Loucy (cell line): ENCODE results near the gene ALPP.
"Not testable (repeated sequence)": the region's sequence is repeated elsewhere in the genome, so short reads cannot be mapped to it uniquely, and the experiment has no call there.

Source experiments
- H2AFZ ChIP-seq: fragments of 200-600 bp; sonication (generic); 2 replicates; pipeline ENCODE4 v1.6.0; 2016; ENCODE audit warnings: antibody characterized with exemption, mild to moderate bottlenecking, low read length, moderate library complexity
- H3F3A ChIP-seq: fragments of 200-600 bp; 2 replicates; pipeline ENCODE4 v1.6.0; 2016; ENCODE audit warnings: antibody characterized with exemption, low read depth, mild to moderate bottlenecking
- H3K27me3 ChIP-seq: fragments of 200-600 bp; sonication (generic); 2 replicates; pipeline ENCODE4 v1.6.1; 2014; ENCODE audit warnings: low read length, mild to moderate bottlenecking; ENCODE audit not compliant: insufficient read depth, poor library complexity, severe bottlenecking
- H3K36me3 ChIP-seq: fragments of 200-600 bp; sonication (generic); 2 replicates; pipeline ENCODE4 v1.6.1; 2016; ENCODE audit warnings: low read length; ENCODE audit not compliant: insufficient read depth
- H3K4me1 ChIP-seq: fragments of 200-600 bp; sonication (generic); 2 replicates; pipeline ENCODE4 v1.5.1; 2014; ENCODE audit warnings: low read length, mild to moderate bottlenecking; ENCODE audit not compliant: insufficient read depth, poor library complexity, severe bottlenecking
- H3K4me2 ChIP-seq: fragments of 200-600 bp; sonication (generic); 2 replicates; pipeline ENCODE4 v1.6.0; 2014; ENCODE audit warnings: antibody characterized with exemption, low read length, low read depth, mild to moderate bottlenecking; ENCODE audit not compliant: poor library complexity, severe bottlenecking
- H3K4me3 ChIP-seq: fragments of 200-600 bp; sonication (generic); 2 replicates; pipeline ENCODE4 v1.5.1; 2014; ENCODE audit warnings: low read length, mild to moderate bottlenecking, mixed read lengths; ENCODE audit not compliant: poor library complexity, severe bottlenecking
- H3K79me2 ChIP-seq: fragments of 200-600 bp; sonication (generic); 2 replicates; pipeline ENCODE4 v1.6.1; 2014; ENCODE audit warnings: low read length; ENCODE audit not compliant: insufficient read depth
- H3K9ac ChIP-seq: fragments of 200-600 bp; sonication (generic); 2 replicates; pipeline ENCODE4 v1.6.0; 2014; ENCODE audit warnings: mild to moderate bottlenecking, low read depth, low read length, moderate library complexity; ENCODE audit not compliant: poor library complexity, severe bottlenecking
- H3K9me2 ChIP-seq: fragments of 200-600 bp; sonication (generic); replicated peaks from 2 replicates; pipeline ENCODE4 v1.6.1; 2016; ENCODE audit warnings: low read depth, low read length, mixed read lengths
- H3K9me3 ChIP-seq: fragments of 200-600 bp; sonication (generic); 2 replicates; pipeline ENCODE4 v1.6.1; 2014; ENCODE audit warnings: mild to moderate bottlenecking, antibody characterized with exemption, low read length, low read depth; ENCODE audit not compliant: insufficient read depth
- H4K20me1 ChIP-seq: fragments of 200-600 bp; sonication (generic); 2 replicates; pipeline ENCODE4 v1.6.0; 2014; ENCODE audit warnings: antibody characterized with exemption, low read length, mild to moderate bottlenecking; ENCODE audit not compliant: insufficient read depth, poor library complexity, severe bottlenecking
- CTCF ChIP-seq: fragments of 200-600 bp; sonication (generic); conservative IDR thresholded peaks from 2 replicates; pipeline ENCODE4 v1.5.1; 2014; ENCODE audit warnings: mild to moderate bottlenecking, antibody characterized with exemption, low read length
- EZH2phosphoT487 ChIP-seq: fragments of 200-600 bp; IDR thresholded peaks from 2 replicates; pipeline ENCODE4 v1.6.1; 2018; ENCODE audit warnings: antibody characterized with exemption, mild to moderate bottlenecking, moderate library complexity, borderline replicate concordance

Gene ALPP

DNA sequence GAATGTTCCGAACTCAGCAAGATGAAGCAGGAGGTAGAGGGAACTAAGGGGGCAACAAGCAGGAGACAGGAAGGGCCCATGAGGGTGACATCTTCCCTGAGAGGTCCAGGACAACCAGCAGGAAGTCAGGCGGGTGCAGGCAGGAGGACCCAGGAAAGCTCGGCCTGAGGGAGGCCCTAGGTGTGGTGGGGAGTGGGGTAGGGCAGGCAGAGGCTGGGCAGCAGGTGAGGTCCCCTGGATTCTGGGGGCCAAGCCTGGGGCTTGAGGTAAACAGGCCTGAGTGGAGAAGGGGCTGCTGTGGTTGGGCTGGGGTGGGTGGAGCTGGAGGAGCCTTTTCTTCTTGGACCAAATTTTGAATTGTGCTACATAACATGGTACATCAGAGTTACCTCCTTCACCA, 24.0 kb downstream of the ALPP start:
- no peaks in the 10 kb centered on the region for H3K9me2 ChIP-seq
- TF ChIP-seq EZH2phosphoT487 (no peak), CTCF (no peak)
- H3K4me1 ChIP-seq, result no peaks in the 10 kb centered on the region
- no peak overlapping the region for H3K9ac ChIP-seq
- H3K4me2 ChIP-seq, result no peak overlapping the region
- H2AFZ ChIP-seq, result no peak overlapping the region
- no peaks in the 10 kb centered on the region for H3K36me3 ChIP-seq
- no peaks in the 10 kb centered on the region for H3K27me3 ChIP-seq
- no peaks in the 10 kb centered on the region for H3K9me3 ChIP-seq
- no peaks in the 10 kb centered on the region for H4K20me1 ChIP-seq
- no peaks in the 10 kb centered on the region for H3F3A ChIP-seq
- no peaks in the 10 kb centered on the region for H3K79me2 ChIP-seq
- no peak overlapping the region for H3K4me3 ChIP-seq

DNA sequence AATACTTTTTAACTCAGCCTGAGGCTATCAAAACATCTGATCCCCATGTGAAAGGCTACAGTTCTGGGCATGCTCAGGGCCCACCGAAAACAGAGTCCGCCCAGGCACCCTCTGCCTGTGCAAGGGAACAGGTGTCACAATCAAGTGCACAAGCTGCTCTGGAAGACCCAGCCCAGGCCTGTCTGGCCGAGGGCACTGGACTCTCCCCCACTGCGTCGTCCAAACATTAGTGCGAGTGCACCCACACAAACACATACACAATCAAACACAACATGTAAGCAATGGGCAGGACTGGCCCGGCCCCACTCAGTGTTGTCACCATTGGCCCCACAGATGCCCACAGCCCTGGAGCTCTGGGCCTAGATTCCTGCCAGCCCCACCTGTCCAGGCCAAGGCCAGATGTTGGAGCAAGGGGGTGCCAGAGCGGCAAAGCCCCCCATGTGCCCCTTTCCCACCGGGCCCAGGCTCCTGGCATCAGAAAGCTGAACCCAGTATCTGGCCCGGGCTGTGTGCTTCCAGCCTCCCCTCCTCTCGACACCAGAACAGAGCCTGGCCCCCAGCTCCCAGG, 27.5 kb downstream of the ALPP start:
- no peaks in the 10 kb centered on the region for H3K9me3 ChIP-seq
- no peaks in the 10 kb centered on the region for H4K20me1 ChIP-seq
- no peaks in the 10 kb centered on the region for H3K9me2 ChIP-seq
- TF ChIP-seq EZH2phosphoT487, result no peak
- no peak for TF ChIP-seq CTCF
- H3F3A ChIP-seq, result no peaks in the 10 kb centered on the region
- no peaks in the 10 kb centered on the region for H3K4me1 ChIP-seq
- H3K9ac ChIP-seq, result no peak overlapping the region
- H3K4me3 ChIP-seq, result no peak overlapping the region
- no peak overlapping the region for H3K4me2 ChIP-seq
- H3K27me3 ChIP-seq, result no peaks in the 10 kb centered on the region
- H3K36me3 ChIP-seq, result no peaks in the 10 kb centered on the region
- no peaks in the 10 kb centered on the region for H3K79me2 ChIP-seq
- H2AFZ ChIP-seq, result no peak overlapping the region

DNA sequence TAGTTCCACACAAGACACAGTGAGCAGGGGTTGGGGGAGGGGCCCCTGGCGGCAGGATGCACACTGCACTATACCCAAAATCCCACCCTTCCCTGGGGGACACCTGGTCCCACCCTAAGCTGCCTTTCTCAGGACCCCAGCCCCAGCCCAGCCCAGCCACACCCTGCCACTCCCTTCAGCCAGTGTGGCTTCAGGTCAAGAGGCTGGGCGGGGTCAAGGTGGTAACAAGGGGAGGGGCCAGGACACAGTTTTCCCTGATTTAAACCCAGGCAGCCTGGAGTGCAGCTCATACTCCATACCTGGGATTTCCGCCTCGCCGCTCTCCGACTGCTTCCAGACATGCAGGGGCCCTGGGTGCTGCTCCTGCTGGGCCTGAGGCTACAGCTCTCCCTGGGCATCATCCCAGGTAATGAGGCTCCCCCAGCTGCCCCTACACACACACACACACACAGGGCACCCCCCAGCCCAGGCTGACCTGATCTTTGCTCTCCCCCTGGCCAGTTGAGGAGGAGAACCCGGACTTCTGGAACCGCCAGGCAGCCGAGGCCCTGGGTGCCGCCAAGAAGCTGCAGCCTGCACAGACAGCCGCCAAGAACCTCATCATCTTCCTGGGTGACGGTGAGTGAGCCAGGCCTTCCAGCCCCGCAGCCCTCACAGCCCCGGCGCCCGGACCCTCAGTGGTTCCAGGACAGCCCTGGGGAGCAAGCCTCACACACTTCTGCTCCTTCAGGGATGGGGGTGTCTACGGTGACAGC, 28.2 kb downstream of the ALPP start, which contains the start of gene ALPG:
TSS of gene ALPG (plus strand) at position 289 of the 755 bp plus-strand sequence. CDS start at position 340, 51 bp downstream.
- no peaks in the 10 kb centered on the region for H3K79me2 ChIP-seq
- no peaks in the 10 kb centered on the region for H3F3A ChIP-seq
- H3K4me3 ChIP-seq, result no peak within 1 kb of the TSS
- H3K9ac ChIP-seq, result no peak within 1 kb of the TSS
- no peaks in the 10 kb centered on the region for H4K20me1 ChIP-seq
- TF ChIP-seq CTCF, result no peak
- no peak for TF ChIP-seq EZH2phosphoT487
- no peak within 1 kb of the TSS for H3K4me2 ChIP-seq
- no peak within 1 kb of the TSS for H2AFZ ChIP-seq
- H3K4me1 ChIP-seq, result no peaks in the 10 kb centered on the region
- H3K36me3 ChIP-seq, result no peaks in the 10 kb centered on the region
- H3K9me3 ChIP-seq, result no peaks in the 10 kb centered on the region
- no peaks in the 10 kb centered on the region for H3K9me2 ChIP-seq
- H3K27me3 ChIP-seq, result no peaks in the 10 kb centered on the region

- H3K4me3 ChIP-seq, H4K20me1 ChIP-seq, H3F3A ChIP-seq, H3K9ac ChIP-seq, H3K27me3 ChIP-seq, H3K9me3 ChIP-seq, H3K4me2 ChIP-seq, H2AFZ ChIP-seq, H3K79me2 ChIP-seq, H3K36me3 ChIP-seq, H3K4me1 ChIP-seq, H3K9me2 ChIP-seq: not testable (repeated sequence)
Observed at GRCh38 chr2:232407428-232408150, 29.0 kb downstream of the ALPP start.

GRCh38 chr2:232408269-232408668, 29.7 kb downstream of the ALPP start:
- not testable (repeated sequence) for H3K79me2 ChIP-seq, H3K4me2 ChIP-seq, H3K9ac ChIP-seq, H2AFZ ChIP-seq, H4K20me1 ChIP-seq, H3K4me3 ChIP-seq, H3K9me2 ChIP-seq, H3K27me3 ChIP-seq, H3F3A ChIP-seq, H3K4me1 ChIP-seq, H3K36me3 ChIP-seq, H3K9me3 ChIP-seq
